WTC11 (cell line): ENCODE data around the gene ACOX2.

ENCODE experiments used
- FOXP1 ChIP-seq: sonication (generic); formaldehyde crosslinking; IDR thresholded peaks from 2 replicates; pipeline ENCODE4 v1.8.0; 2022; ENCODE audit warnings: missing genetic modification reagents, mild to moderate bottlenecking, moderate library complexity, borderline replicate concordance
- KAT7 ChIP-seq: sonication (generic); formaldehyde crosslinking; IDR thresholded peaks from 2 replicates; pipeline ENCODE4 v1.8.1; 2023; ENCODE audit warnings: missing genetic modification reagents, mild to moderate bottlenecking, borderline replicate concordance
- NFE2L1 ChIP-seq: sonication (generic); formaldehyde crosslinking; IDR thresholded peaks from 2 replicates; pipeline ENCODE4 v1.8.1; 2023; ENCODE audit warnings: missing genetic modification reagents
- NR1H2 ChIP-seq: sonication (generic); formaldehyde crosslinking; IDR thresholded peaks from 2 replicates; pipeline ENCODE4 v1.9.0; 2021; ENCODE audit warnings: mild to moderate bottlenecking, moderate library complexity, missing genetic modification reagents
- ZNF423 ChIP-seq: fragments of 250-450 bp; sonication (Bioruptor Pico); IDR thresholded peaks from 2 replicates; pipeline ENCODE4 v2.1.2; 2022; ENCODE audit warnings: mild to moderate bottlenecking, moderate library complexity
- TF ChIP-seq, protein P1 (sequence below): sonication (generic); formaldehyde crosslinking; IDR thresholded peaks from 2 replicates; pipeline ENCODE4 v1.8.0; 2022; ENCODE audit warnings: missing genetic modification reagents
- TF ChIP-seq, protein P2 (sequence below): sonication (generic); formaldehyde crosslinking; conservative IDR thresholded peaks from 2 replicates; pipeline ENCODE4 v1.8.1; 2023; ENCODE audit warnings: mild to moderate bottlenecking, low read depth, missing genetic modification reagents, moderate library complexity
- TF ChIP-seq, protein P3 (sequence below): sonication (generic); formaldehyde crosslinking; IDR thresholded peaks from 2 replicates; pipeline ENCODE4 v1.8.0; 2023; ENCODE audit warnings: missing genetic modification reagents
- TF ChIP-seq, protein P4 (sequence below): fragments of 200-600 bp; IDR thresholded peaks from 2 replicates; pipeline ENCODE4 v1.8.0; 2022; ENCODE audit warnings: antibody characterized with exemption
- TF ChIP-seq, protein P5 (sequence below): sonication (generic); formaldehyde crosslinking; IDR thresholded peaks from 2 replicates; pipeline ENCODE4 v1.8.1; 2023; ENCODE audit warnings: mild to moderate bottlenecking, moderate library complexity, missing genetic modification reagents

DNA sequence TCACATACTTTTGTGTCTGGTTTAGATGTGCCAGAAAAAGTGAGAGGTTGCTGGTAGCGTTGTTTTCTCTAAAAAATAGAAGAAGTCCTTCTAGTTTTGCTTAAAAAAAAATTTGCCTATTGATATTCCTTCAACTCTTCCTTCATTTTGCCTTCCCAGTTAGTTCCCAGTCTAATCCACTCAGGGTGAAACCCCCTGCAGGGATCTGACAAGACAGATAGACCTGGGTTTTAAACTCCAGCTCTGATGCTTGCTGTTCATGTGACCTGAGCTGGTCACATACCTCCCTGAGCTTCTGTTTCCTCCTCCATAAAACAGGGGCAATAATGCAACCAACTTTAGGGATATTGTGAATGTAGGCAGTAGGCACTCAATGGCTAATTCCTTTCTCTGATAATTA, 63.7 kb downstream of the ACOX2 start:
- TF ChIP-seq, protein P1, sequence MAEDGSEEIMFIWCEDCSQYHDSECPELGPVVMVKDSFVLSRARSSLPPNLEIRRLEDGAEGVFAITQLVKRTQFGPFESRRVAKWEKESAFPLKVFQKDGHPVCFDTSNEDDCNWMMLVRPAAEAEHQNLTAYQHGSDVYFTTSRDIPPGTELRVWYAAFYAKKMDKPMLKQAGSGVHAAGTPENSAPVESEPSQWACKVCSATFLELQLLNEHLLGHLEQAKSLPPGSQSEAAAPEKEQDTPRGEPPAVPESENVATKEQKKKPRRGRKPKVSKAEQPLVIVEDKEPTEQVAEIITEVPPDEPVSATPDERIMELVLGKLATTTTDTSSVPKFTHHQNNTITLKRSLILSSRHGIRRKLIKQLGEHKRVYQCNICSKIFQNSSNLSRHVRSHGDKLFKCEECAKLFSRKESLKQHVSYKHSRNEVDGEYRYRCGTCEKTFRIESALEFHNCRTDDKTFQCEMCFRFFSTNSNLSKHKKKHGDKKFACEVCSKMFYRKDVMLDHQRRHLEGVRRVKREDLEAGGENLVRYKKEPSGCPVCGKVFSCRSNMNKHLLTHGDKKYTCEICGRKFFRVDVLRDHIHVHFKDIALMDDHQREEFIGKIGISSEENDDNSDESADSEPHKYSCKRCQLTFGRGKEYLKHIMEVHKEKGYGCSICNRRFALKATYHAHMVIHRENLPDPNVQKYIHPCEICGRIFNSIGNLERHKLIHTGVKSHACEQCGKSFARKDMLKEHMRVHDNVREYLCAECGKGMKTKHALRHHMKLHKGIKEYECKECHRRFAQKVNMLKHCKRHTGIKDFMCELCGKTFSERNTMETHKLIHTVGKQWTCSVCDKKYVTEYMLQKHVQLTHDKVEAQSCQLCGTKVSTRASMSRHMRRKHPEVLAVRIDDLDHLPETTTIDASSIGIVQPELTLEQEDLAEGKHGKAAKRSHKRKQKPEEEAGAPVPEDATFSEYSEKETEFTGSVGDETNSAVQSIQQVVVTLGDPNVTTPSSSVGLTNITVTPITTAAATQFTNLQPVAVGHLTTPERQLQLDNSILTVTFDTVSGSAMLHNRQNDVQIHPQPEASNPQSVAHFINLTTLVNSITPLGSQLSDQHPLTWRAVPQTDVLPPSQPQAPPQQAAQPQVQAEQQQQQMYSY, result no peak
- TF ChIP-seq, protein P2, sequence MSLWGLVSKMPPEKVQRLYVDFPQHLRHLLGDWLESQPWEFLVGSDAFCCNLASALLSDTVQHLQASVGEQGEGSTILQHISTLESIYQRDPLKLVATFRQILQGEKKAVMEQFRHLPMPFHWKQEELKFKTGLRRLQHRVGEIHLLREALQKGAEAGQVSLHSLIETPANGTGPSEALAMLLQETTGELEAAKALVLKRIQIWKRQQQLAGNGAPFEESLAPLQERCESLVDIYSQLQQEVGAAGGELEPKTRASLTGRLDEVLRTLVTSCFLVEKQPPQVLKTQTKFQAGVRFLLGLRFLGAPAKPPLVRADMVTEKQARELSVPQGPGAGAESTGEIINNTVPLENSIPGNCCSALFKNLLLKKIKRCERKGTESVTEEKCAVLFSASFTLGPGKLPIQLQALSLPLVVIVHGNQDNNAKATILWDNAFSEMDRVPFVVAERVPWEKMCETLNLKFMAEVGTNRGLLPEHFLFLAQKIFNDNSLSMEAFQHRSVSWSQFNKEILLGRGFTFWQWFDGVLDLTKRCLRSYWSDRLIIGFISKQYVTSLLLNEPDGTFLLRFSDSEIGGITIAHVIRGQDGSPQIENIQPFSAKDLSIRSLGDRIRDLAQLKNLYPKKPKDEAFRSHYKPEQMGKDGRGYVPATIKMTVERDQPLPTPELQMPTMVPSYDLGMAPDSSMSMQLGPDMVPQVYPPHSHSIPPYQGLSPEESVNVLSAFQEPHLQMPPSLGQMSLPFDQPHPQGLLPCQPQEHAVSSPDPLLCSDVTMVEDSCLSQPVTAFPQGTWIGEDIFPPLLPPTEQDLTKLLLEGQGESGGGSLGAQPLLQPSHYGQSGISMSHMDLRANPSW, result no peak
- TF ChIP-seq NR1H2 (CRISPR knock-in tag) (no peak), ZNF423 (CRISPR knock-in tag) (no peak), NFE2L1 (no peak), KAT7 (CRISPR knock-in tag) (no peak), FOXP1 (CRISPR knock-in tag) (no peak)
- TF ChIP-seq, protein P3, sequence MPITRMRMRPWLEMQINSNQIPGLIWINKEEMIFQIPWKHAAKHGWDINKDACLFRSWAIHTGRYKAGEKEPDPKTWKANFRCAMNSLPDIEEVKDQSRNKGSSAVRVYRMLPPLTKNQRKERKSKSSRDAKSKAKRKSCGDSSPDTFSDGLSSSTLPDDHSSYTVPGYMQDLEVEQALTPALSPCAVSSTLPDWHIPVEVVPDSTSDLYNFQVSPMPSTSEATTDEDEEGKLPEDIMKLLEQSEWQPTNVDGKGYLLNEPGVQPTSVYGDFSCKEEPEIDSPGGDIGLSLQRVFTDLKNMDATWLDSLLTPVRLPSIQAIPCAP (CRISPR knock-in tag), result no peak
- TF ChIP-seq, protein P4, sequence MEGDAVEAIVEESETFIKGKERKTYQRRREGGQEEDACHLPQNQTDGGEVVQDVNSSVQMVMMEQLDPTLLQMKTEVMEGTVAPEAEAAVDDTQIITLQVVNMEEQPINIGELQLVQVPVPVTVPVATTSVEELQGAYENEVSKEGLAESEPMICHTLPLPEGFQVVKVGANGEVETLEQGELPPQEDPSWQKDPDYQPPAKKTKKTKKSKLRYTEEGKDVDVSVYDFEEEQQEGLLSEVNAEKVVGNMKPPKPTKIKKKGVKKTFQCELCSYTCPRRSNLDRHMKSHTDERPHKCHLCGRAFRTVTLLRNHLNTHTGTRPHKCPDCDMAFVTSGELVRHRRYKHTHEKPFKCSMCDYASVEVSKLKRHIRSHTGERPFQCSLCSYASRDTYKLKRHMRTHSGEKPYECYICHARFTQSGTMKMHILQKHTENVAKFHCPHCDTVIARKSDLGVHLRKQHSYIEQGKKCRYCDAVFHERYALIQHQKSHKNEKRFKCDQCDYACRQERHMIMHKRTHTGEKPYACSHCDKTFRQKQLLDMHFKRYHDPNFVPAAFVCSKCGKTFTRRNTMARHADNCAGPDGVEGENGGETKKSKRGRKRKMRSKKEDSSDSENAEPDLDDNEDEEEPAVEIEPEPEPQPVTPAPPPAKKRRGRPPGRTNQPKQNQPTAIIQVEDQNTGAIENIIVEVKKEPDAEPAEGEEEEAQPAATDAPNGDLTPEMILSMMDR, result no peak
- TF ChIP-seq, protein P5, sequence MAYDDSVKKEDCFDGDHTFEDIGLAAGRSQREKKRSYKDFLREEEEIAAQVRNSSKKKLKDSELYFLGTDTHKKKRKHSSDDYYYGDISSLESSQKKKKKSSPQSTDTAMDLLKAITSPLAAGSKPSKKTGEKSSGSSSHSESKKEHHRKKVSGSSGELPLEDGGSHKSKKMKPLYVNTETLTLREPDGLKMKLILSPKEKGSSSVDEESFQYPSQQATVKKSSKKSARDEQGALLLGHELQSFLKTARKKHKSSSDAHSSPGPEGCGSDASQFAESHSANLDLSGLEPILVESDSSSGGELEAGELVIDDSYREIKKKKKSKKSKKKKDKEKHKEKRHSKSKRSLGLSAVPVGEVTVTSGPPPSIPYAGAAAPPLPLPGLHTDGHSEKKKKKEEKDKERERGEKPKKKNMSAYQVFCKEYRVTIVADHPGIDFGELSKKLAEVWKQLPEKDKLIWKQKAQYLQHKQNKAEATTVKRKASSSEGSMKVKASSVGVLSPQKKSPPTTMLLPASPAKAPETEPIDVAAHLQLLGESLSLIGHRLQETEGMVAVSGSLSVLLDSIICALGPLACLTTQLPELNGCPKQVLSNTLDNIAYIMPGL, result no peak
